ENCODE measurements around the gene SETBP1.

Gene SETBP1

DNA sequence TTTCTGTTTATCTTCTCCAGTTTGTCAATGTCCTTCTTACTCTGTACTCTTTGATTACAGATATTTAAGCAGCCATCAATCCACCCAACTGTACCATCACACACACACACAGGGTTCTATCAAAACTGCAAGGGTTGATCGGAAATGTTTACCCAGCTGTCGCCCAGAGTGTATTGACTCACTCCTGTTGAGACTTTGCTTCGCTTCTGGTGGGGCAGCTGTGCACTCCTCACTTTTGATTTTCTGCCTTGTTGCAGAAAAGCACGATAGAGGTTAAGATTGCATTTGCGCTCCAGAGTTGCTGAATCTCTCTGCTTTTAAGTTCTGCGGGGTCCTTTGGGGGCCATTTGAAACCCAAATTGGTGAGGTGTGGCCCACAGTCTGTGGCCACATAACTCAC, 216.2 kb downstream of the SETBP1 start:
- Histone ChIP-seq H2BK12ac (ENCODE audit: low read length) (no peak overlapping the region), H3K4me1 (ENCODE audit: control insufficient read depth in 2 of 2, insufficient read depth in 1 of 2, low read depth in 1 of 2, low read length in 2 of 2) (peaks cover 4 to 7% of the 10 kb centered on the region in 2 donors)
- DNase-seq (ENCODE audit: low spot score), result no peak

DNA sequence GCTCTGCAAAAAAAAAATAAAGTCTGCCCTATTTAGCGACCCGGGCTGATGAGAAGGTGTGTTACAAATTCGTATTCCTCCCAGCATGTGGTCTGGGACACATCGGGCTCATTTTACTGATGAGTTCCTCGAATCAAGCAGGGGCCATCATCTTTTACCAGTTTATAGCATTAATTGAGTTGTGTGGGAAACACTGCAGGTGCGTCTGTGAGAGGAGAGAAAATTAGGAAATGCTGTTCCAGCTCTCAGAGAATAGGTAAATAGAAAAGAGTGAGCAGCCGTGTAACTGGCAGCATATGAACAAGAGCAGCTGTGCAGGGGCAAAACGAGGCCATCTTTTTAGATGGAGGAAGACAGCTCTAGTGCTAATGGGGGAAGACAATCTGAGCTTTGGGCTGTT, 216.7 kb downstream of the SETBP1 start:
- Histone ChIP-seq H4K8ac (ENCODE audit: low read depth, low read length) (no peak overlapping the region), H2BK5ac (ENCODE audit: low read length) (no peak overlapping the region), H2AFZ (ENCODE audit: low read length) (no peak overlapping the region), H3K14ac (ENCODE audit: low read length) (no peak overlapping the region), H3K18ac (ENCODE audit: low read length) (no peak overlapping the region), H3K9me3 (replicated peaks in 1 of 2; ENCODE audit: control insufficient read depth in 2 of 2, insufficient read depth in 1 of 2, low read depth in 1 of 2, low read length in 2 of 2) (no peaks in the 10 kb centered on the region), H3K4ac (ENCODE audit: low read length) (no peak overlapping the region), H2BK15ac (ENCODE audit: low read length) (no peak overlapping the region), H3K23ac (ENCODE audit: low read depth, low read length, poor library complexity) (no peak overlapping the region), H3K79me1 (ENCODE audit: low read depth, low read length) (no peaks in the 10 kb centered on the region), H3K4me2 (ENCODE audit: insufficient read depth, low read length, poor library complexity, severe bottlenecking) (no peak overlapping the region), H3K36me3 (replicated peaks in 1 of 2; ENCODE audit: control insufficient read depth in 2 of 2, insufficient read depth in 2 of 2, low read length in 2 of 2) (no peaks in the 10 kb centered on the region), H2AK5ac (ENCODE audit: low read depth, low read length) (no peak overlapping the region), H3K27me3 (ENCODE audit: control insufficient read depth in 3 of 3, insufficient read depth in 3 of 3, low read depth in 1 of 3, low read length in 3 of 3) (no peaks in the 10 kb centered on the region), H4K91ac (ENCODE audit: low read depth, low read length, poor library complexity) (no peak overlapping the region), H2BK120ac (ENCODE audit: low read depth, low read length) (no peak overlapping the region), H3K27ac (replicated peaks; ENCODE audit: low read length) (no peak overlapping the region), H3K4me3 (ENCODE audit: low read length in 2 of 2) (no peak overlapping the region), H3K9ac (ENCODE audit: low read depth, low read length, poor library complexity) (no peak overlapping the region), H2BK12ac (ENCODE audit: low read length) (no peak overlapping the region), H3K4me1 (ENCODE audit: control insufficient read depth in 2 of 2, insufficient read depth in 1 of 2, low read depth in 1 of 2, low read length in 2 of 2) (peaks cover 4 to 7% of the 10 kb centered on the region in 2 donors)
- no peak for DNase-seq (ENCODE audit: low spot score)
- no CpG with 5 or more reads among the region's 8 CpGs for WGBS, 2 donors (ENCODE audit: extremely low coverage in 2 of 2, insufficient read length in 2 of 2, insufficient replicate concordance in 1 of 2)

More for the DNA sequence above, 216.2 kb downstream of the SETBP1 start:
- Histone ChIP-seq H3K4me3 (ENCODE audit: low read length in 2 of 2) (no peak overlapping the region), H2BK120ac (ENCODE audit: low read depth, low read length) (no peak overlapping the region), H3K18ac (ENCODE audit: low read length) (no peak overlapping the region), H3K27ac (replicated peaks; ENCODE audit: low read length) (no peak overlapping the region), H3K79me1 (ENCODE audit: low read depth, low read length) (no peaks in the 10 kb centered on the region), H4K8ac (ENCODE audit: low read depth, low read length) (no peak overlapping the region), H3K4ac (ENCODE audit: low read length) (no peak overlapping the region), H3K36me3 (replicated peaks in 1 of 2; ENCODE audit: control insufficient read depth in 2 of 2, insufficient read depth in 2 of 2, low read length in 2 of 2) (no peaks in the 10 kb centered on the region), H3K4me2 (ENCODE audit: insufficient read depth, low read length, poor library complexity, severe bottlenecking) (no peak overlapping the region), H2BK15ac (ENCODE audit: low read length) (no peak overlapping the region), H3K23ac (ENCODE audit: low read depth, low read length, poor library complexity) (no peak overlapping the region), H2AFZ (ENCODE audit: low read length) (no peak overlapping the region), H2AK5ac (ENCODE audit: low read depth, low read length) (no peak overlapping the region), H3K9ac (ENCODE audit: low read depth, low read length, poor library complexity) (no peak overlapping the region), H3K27me3 (ENCODE audit: control insufficient read depth in 3 of 3, insufficient read depth in 3 of 3, low read depth in 1 of 3, low read length in 3 of 3) (no peaks in the 10 kb centered on the region), H3K14ac (ENCODE audit: low read length) (no peak overlapping the region), H3K9me3 (replicated peaks in 1 of 2; ENCODE audit: control insufficient read depth in 2 of 2, insufficient read depth in 1 of 2, low read depth in 1 of 2, low read length in 2 of 2) (peaks cover 1 to 3% of the 10 kb centered on the region in 2 donors), H2BK5ac (ENCODE audit: low read length) (no peak overlapping the region), H4K91ac (ENCODE audit: low read depth, low read length, poor library complexity) (no peak overlapping the region)
- WGBS, 2 donors (ENCODE audit: extremely low coverage in 2 of 2, insufficient read length in 2 of 2, insufficient replicate concordance in 1 of 2), result no CpG with 5 or more reads among the region's 6 CpGs

- no peak overlapping the region for H3K9ac ChIP-seq (ENCODE audit: low read depth, low read length, poor library complexity)
- H3K14ac ChIP-seq (ENCODE audit: low read length), result no peak overlapping the region
- no peaks in the 10 kb centered on the region for H3K36me3 ChIP-seq (replicated peaks in 1 of 2; ENCODE audit: control insufficient read depth in 2 of 2, insufficient read depth in 2 of 2, low read length in 2 of 2)
- H2AK5ac ChIP-seq (ENCODE audit: low read depth, low read length), result no peak overlapping the region
- no peak overlapping the region for H3K27ac ChIP-seq (replicated peaks; ENCODE audit: low read length)
- no peaks in the 10 kb centered on the region for H3K79me1 ChIP-seq (ENCODE audit: low read depth, low read length)
- H2BK120ac ChIP-seq (ENCODE audit: low read depth, low read length), result no peak overlapping the region
- H3K4me3 ChIP-seq (ENCODE audit: low read length in 2 of 2), result no peak overlapping the region
- H3K4ac ChIP-seq (ENCODE audit: low read length), result no peak overlapping the region
- H3K23ac ChIP-seq (ENCODE audit: low read depth, low read length, poor library complexity), result no peak overlapping the region
- H2AFZ ChIP-seq (ENCODE audit: low read length), result no peak overlapping the region
- no peak overlapping the region for H2BK12ac ChIP-seq (ENCODE audit: low read length)
- no peak overlapping the region for H3K18ac ChIP-seq (ENCODE audit: low read length)
- no peak overlapping the region for H4K91ac ChIP-seq (ENCODE audit: low read depth, low read length, poor library complexity)
- H3K4me1 ChIP-seq (ENCODE audit: control insufficient read depth in 2 of 2, insufficient read depth in 1 of 2, low read depth in 1 of 2, low read length in 2 of 2), result peaks cover 4 to 7% of the 10 kb centered on the region in 2 donors
- no peak for DNase-seq (ENCODE audit: low spot score)
- no peak overlapping the region for H2BK5ac ChIP-seq (ENCODE audit: low read length)
- no peak overlapping the region for H4K8ac ChIP-seq (ENCODE audit: low read depth, low read length)
- H3K9me3 ChIP-seq (replicated peaks in 1 of 2; ENCODE audit: control insufficient read depth in 2 of 2, insufficient read depth in 1 of 2, low read depth in 1 of 2, low read length in 2 of 2), result no peaks in the 10 kb centered on the region
- no peak overlapping the region for H2BK15ac ChIP-seq (ENCODE audit: low read length)
- H3K4me2 ChIP-seq (ENCODE audit: insufficient read depth, low read length, poor library complexity, severe bottlenecking), result no peak overlapping the region
- H3K27me3 ChIP-seq (ENCODE audit: control insufficient read depth in 3 of 3, insufficient read depth in 3 of 3, low read depth in 1 of 3, low read length in 3 of 3), result no peaks in the 10 kb centered on the region
Measured at GRCh38 chr18:44897816-44898215, 217.1 kb downstream of the SETBP1 start.

- H3K27ac ChIP-seq (replicated peaks; ENCODE audit: low read length), result no peak overlapping the region
- DNase-seq (ENCODE audit: low spot score), result no peak
- peaks cover 4 to 7% of the 10 kb centered on the region in 2 donors for H3K4me1 ChIP-seq (ENCODE audit: control insufficient read depth in 2 of 2, insufficient read depth in 1 of 2, low read depth in 1 of 2, low read length in 2 of 2)
Measured at GRCh38 chr18:44898498-44898897, 217.8 kb downstream of the SETBP1 start.

More at GRCh38 chr18:44898498-44898897, 217.8 kb downstream of the SETBP1 start:
- Histone ChIP-seq H2BK15ac (ENCODE audit: low read length) (no peak overlapping the region), H3K9me3 (replicated peaks in 1 of 2; ENCODE audit: control insufficient read depth in 2 of 2, insufficient read depth in 1 of 2, low read depth in 1 of 2, low read length in 2 of 2) (no peaks in the 10 kb centered on the region), H2BK12ac (ENCODE audit: low read length) (no peak overlapping the region), H3K14ac (ENCODE audit: low read length) (no peak overlapping the region), H2BK120ac (ENCODE audit: low read depth, low read length) (no peak overlapping the region), H4K8ac (ENCODE audit: low read depth, low read length) (no peak overlapping the region), H3K4ac (ENCODE audit: low read length) (no peak overlapping the region), H3K79me1 (ENCODE audit: low read depth, low read length) (no peaks in the 10 kb centered on the region), H2BK5ac (ENCODE audit: low read length) (no peak overlapping the region), H3K18ac (ENCODE audit: low read length) (no peak overlapping the region), H3K4me3 (ENCODE audit: low read length in 2 of 2) (no peak overlapping the region), H2AFZ (ENCODE audit: low read length) (no peak overlapping the region), H3K27me3 (ENCODE audit: control insufficient read depth in 3 of 3, insufficient read depth in 3 of 3, low read depth in 1 of 3, low read length in 3 of 3) (no peaks in the 10 kb centered on the region), H3K36me3 (replicated peaks in 1 of 2; ENCODE audit: control insufficient read depth in 2 of 2, insufficient read depth in 2 of 2, low read length in 2 of 2) (no peaks in the 10 kb centered on the region), H3K4me2 (ENCODE audit: insufficient read depth, low read length, poor library complexity, severe bottlenecking) (no peak overlapping the region), H4K91ac (ENCODE audit: low read depth, low read length, poor library complexity) (no peak overlapping the region), H3K23ac (ENCODE audit: low read depth, low read length, poor library complexity) (no peak overlapping the region), H2AK5ac (ENCODE audit: low read depth, low read length) (no peak overlapping the region), H3K9ac (ENCODE audit: low read depth, low read length, poor library complexity) (no peak overlapping the region)
- WGBS, 2 donors (ENCODE audit: extremely low coverage in 2 of 2, insufficient read length in 2 of 2, insufficient replicate concordance in 1 of 2), result no CpG with 5 or more reads among the region's 2 CpGs

Data from neuronal stem cell (in vitro differentiated cells).